ENCODE measurements around the gene HMCN2. TPM values are rescaled to one million over a fixed set of nuclear protein-coding genes. Genes with fewer than 3 reads are reported as not detected.

Gene HMCN2
- total and polyA plus RNA-seq, 9 donors, result 0.12 to 4.2 (median 0.98) TPM

- no peaks in the 10 kb centered on the region for H3K27me3 ChIP-seq
- peak overlapping the region in 1 of 2 donors; percentile 32 for H3K27ac ChIP-seq
- peaks cover 7% of the 10 kb centered on the region for H3K4me1 ChIP-seq (ENCODE audit: insufficient read depth)
- TF ChIP-seq CTCF (IDR thresholded peaks at IDR 0.05), result peak; percentile 29 to 53 (median 31)
- TF ChIP-seq POLR2A (IDR thresholded peaks at IDR 0.05), result no peak
- DNase-seq, result peak; percentile 69 to 82 (median 77)
- intact Hi-C loops (cut with DNase I), result no loop called here
- no peak overlapping the region for H3K4me3 ChIP-seq
- H3K36me3 ChIP-seq, result no peaks in the 10 kb centered on the region
- WGBS, 3 donors, result 9 to 19% (median 10%) methylated on average over 9 of the region's 9 CpGs
- no peaks in the 10 kb centered on the region for H3K9me3 ChIP-seq
Observed at GRCh38 chr9:130220352-130220751, 45.2 kb upstream of the HMCN2 start.

- no peak for DNase-seq
- intact Hi-C loops (cut with DNase I), result no loop called here
- 93 to 95% (median 95%) methylated on average over 8 to 9 of the region's 9 CpGs for WGBS, 3 donors
- no peaks in the 10 kb centered on the region for H3K27me3 ChIP-seq
- peaks cover 7% of the 10 kb centered on the region for H3K4me1 ChIP-seq (ENCODE audit: insufficient read depth)
- TF ChIP-seq POLR2A (IDR thresholded peaks at IDR 0.05) (no peak), CTCF (IDR thresholded peaks at IDR 0.05) (no peak), EP300 (IDR thresholded peaks at IDR 0.05) (no peak)
- H3K4me3 ChIP-seq, result no peak overlapping the region
- no peak overlapping the region for H3K27ac ChIP-seq
- no peaks in the 10 kb centered on the region for H3K36me3 ChIP-seq
- no peaks in the 10 kb centered on the region for H3K9me3 ChIP-seq
Observed at GRCh38 chr9:130222833-130223232, 42.7 kb upstream of the HMCN2 start.

GRCh38 chr9:130225071-130225470 is 40.5 kb upstream of the HMCN2 start:
- intact Hi-C loops (cut with DNase I), result loop anchor here in 1 of 4 donors (5.0 kb wide), 1 partner anchor 113 kb away; no protein-coding TSS in a partner anchor
- H3K27me3 ChIP-seq, result no peaks in the 10 kb centered on the region
- WGBS, 3 donors, result 71 to 82% (median 77%) methylated on average over 11 of the region's 11 CpGs
- no peaks in the 10 kb centered on the region for H3K36me3 ChIP-seq
- no peak for DNase-seq
- no peaks in the 10 kb centered on the region for H3K9me3 ChIP-seq
- peaks cover 7% of the 10 kb centered on the region for H3K4me1 ChIP-seq (ENCODE audit: insufficient read depth)
- H3K4me3 ChIP-seq, result no peak overlapping the region
- no peak overlapping the region for H3K27ac ChIP-seq
- no peak for TF ChIP-seq POLR2A (IDR thresholded peaks at IDR 0.05)
- no peak for TF ChIP-seq CTCF (IDR thresholded peaks at IDR 0.05)
- no peak for TF ChIP-seq EP300 (IDR thresholded peaks at IDR 0.05)

GRCh38 chr9:130225586-130225985 is 40.0 kb upstream of the HMCN2 start:
- H3K4me1 ChIP-seq (ENCODE audit: insufficient read depth), result peaks cover 3% of the 10 kb centered on the region
- H3K27me3 ChIP-seq, result no peaks in the 10 kb centered on the region
- H3K27ac ChIP-seq, result no peak overlapping the region
- 95 to 96% (median 96%) methylated on average over 20 of the region's 20 CpGs for WGBS, 3 donors
- TF ChIP-seq POLR2A (IDR thresholded peaks at IDR 0.05) (no peak), CTCF (IDR thresholded peaks at IDR 0.05) (no peak), EP300 (IDR thresholded peaks at IDR 0.05) (no peak)
- H3K4me3 ChIP-seq, result no peak overlapping the region
- DNase-seq, result no peak
- intact Hi-C loops (cut with DNase I), result loop anchor here in 1 of 4 donors (5.0 kb wide), 1 partner anchor 113 kb away; no protein-coding TSS in a partner anchor
- H3K9me3 ChIP-seq, result no peaks in the 10 kb centered on the region
- no peaks in the 10 kb centered on the region for H3K36me3 ChIP-seq

Measured in ovary (tissue), 9 donors.